ENCODE measurements around the gene STK35. TPM values are rescaled to one million over a fixed set of nuclear protein-coding genes. Genes with fewer than 3 reads are reported as not detected.

STK35 gene
- total and polyA plus RNA-seq, 9 of the 15 experiments (the other 6 are each of a cell fraction or from before 2014, with no cell fraction given): 1.0 to 11.0 (median 6.3) TPM

GRCh38 chr20:2128542-2128941, 26.9 kb downstream of the STK35 start:
- ATAC-seq (no peak), DNase-seq (ENCODE audit: extremely low read depth in 1 of 4, low spot score in 3 of 4) (no peak), FAIRE-seq (no peak)
- in situ Hi-C loops (cut with MboI): no loop called here
- Histone ChIP-seq H4K20me1 (replicated peaks; ENCODE audit: control insufficient read depth, insufficient read depth, low read length) (peaks cover 17% of the 10 kb centered on the region; the same call in 1 of the 2 replicates), H3K36me3 (ENCODE audit: control insufficient read depth, insufficient read depth, low read length) (peaks cover 19% of the 10 kb centered on the region; the same call in 2 of the 3 replicates), H3K9ac (ENCODE audit: insufficient read depth in 1 of 2, low read depth in 2 of 2, low read length in 2 of 2) (no peak overlapping the region; a peak in 1 of 4 replicates), H3K27me3 (ENCODE audit: control insufficient read depth in 2 of 2, insufficient read depth in 2 of 2, low read length in 2 of 2) (no peaks in the 10 kb centered on the region), H3K9me3 (replicated peaks; ENCODE audit: control insufficient read depth, insufficient read depth, low read depth, low read length) (no peaks in the 10 kb centered on the region), H3K4me2 (ENCODE audit: insufficient read depth, low read length) (no peak overlapping the region), H3K4me3 (no peak overlapping the region), H3K9me1 (ENCODE audit: control insufficient read depth, insufficient read depth, low read length) (peaks cover 5% of the 10 kb centered on the region), H3K79me2 (ENCODE audit: control insufficient read depth, insufficient read depth, low read length) (peaks cover 26% of the 10 kb centered on the region), H3K27ac (ENCODE audit: extremely low read depth, low read depth, low read length) (no peak overlapping the region), H3K4me1 (replicated peaks in 1 of 2; ENCODE audit: control insufficient read depth in 2 of 2, insufficient read depth in 2 of 2, low read length in 2 of 2) (no peaks in the 10 kb centered on the region; a peak in 3 of 5 replicates), H2AFZ (ENCODE audit: low read depth, low read length) (no peak overlapping the region)
- no TSS peak for BruUV-seq (replicated peaks)
- intact Hi-C loops (cut with micrococcal nuclease): no loop called here
- POLR2A ChIA-PET: no interaction called here
- WGBS (ENCODE audit: insufficient coverage, low coverage, missing lambda C conversion rate): 89% methylated on average over 5 of the region's 6 CpGs
- CTCF ChIA-PET (ENCODE audit: low intra/inter-chr PET ratio): no interaction called here
- TF ChIP-seq ZNF655 (CRISPR knock-in tag; IDR thresholded peaks at IDR 0.05): no peak
- TF ChIP-seq ARID2 (IDR thresholded peaks at IDR 0.05): no peak
- no peak for TF ChIP-seq HDAC1 (IDR thresholded peaks at IDR 0.05)
- TF ChIP-seq ZNF79 (CRISPR knock-in tag; IDR thresholded peaks at IDR 0.05; ENCODE audit: low read depth): no peak
- no peak for TF ChIP-seq ZNF699 (CRISPR knock-in tag; IDR thresholded peaks at IDR 0.05; ENCODE audit: insufficient replicate concordance)
- no peak for TF ChIP-seq TRIM25 (IDR thresholded peaks at IDR 0.05; ENCODE audit: borderline replicate concordance)
- TF ChIP-seq TRIM24 (IDR thresholded peaks at IDR 0.05): no peak
- no peak for TF ChIP-seq ZNF212 (CRISPR knock-in tag; IDR thresholded peaks at IDR 0.05)
- no peak for TF ChIP-seq ZBTB40 (IDR thresholded peaks at IDR 0.05)
- no peak for TF ChIP-seq ZBTB40 (CRISPR knock-in tag; IDR thresholded peaks at IDR 0.05)
- TF ChIP-seq HDAC8 (tag; IDR thresholded peaks at IDR 0.05): no peak
- no peak for TF ChIP-seq CBFA2T2 (conservative IDR thresholded peaks at IDR 0.05)
